ENCODE results near the gene PTTG1. TPM values are rescaled to one million over a fixed set of nuclear protein-coding genes. Genes with fewer than 3 reads are reported as not detected.
"Not testable (repeated sequence)": the region's sequence is repeated elsewhere in the genome, so short reads cannot be mapped to it uniquely, and the experiment has no call there.

The PTTG1 gene
- total RNA-seq, 2 donors from 2014 or later, result 2.4 to 3.3 TPM

- intact Hi-C loops (cut with DNase I), result no loop called here
Observed at GRCh38 chr5:160419458-160420330, 2.0 kb upstream of the PTTG1 start.

GRCh38 chr5:160420331-160420610 is 1.4 kb upstream of the PTTG1 start:
- intact Hi-C loops (cut with DNase I), result no loop called here
- no peak for ATAC-seq
- no peak for DNase-seq

More at GRCh38 chr5:160419458-160420330, 2.0 kb upstream of the PTTG1 start:
- ATAC-seq (no peak), DNase-seq (no peak)

GRCh38 chr5:160423099-160423498 is 1.4 kb downstream of the PTTG1 start:
- ATAC-seq (no peak), DNase-seq (no peak)
- intact Hi-C loops (cut with DNase I), result no loop called here

GRCh38 chr5:160427607-160428006 is 6.0 kb downstream of the PTTG1 start:
- DNase-seq, result no peak
- no peak for ATAC-seq
- intact Hi-C loops (cut with DNase I), result no loop called here

GRCh38 chr5:160432196-160432595 is 10.5 kb downstream of the PTTG1 start:
- intact Hi-C loops (cut with DNase I), result loop anchor here in 1 of 2 donors (10.0 kb wide), 1 partner anchor 83 kb away; no protein-coding TSS in a partner anchor
- no peak for ATAC-seq
- DNase-seq, result no peak

- ATAC-seq (no peak), DNase-seq (no peak)
- intact Hi-C loops (cut with DNase I), result loop anchor here in 1 of 2 donors (10.0 kb wide), 1 partner anchor 82 kb away; no protein-coding TSS in a partner anchor
Observed at GRCh38 chr5:160432787-160433186, 11.1 kb downstream of the PTTG1 start.

GRCh38 chr5:160434022-160434531 is 12.4 kb downstream of the PTTG1 start:
- ATAC-seq, result peak in 1 of 2 donors; percentile 25
- intact Hi-C loops (cut with DNase I), result loop anchor here in 1 of 2 donors (10.0 kb wide), 1 partner anchor 81 kb away; no protein-coding TSS in a partner anchor
- DNase-seq, result no peak

GRCh38 chr5:160435532-160435931 is 13.9 kb downstream of the PTTG1 start:
- intact Hi-C loops (cut with DNase I), result loop anchor here in 1 of 2 donors (10.0 kb wide), 1 partner anchor 79 kb away; no protein-coding TSS in a partner anchor
- no peak for DNase-seq
- no peak for ATAC-seq

- intact Hi-C loops (cut with DNase I), result loop anchor here in 1 of 2 donors (10.0 kb wide), 1 partner anchor 79 kb away; no protein-coding TSS in a partner anchor
- DNase-seq (no peak), ATAC-seq (no peak)
Observed at GRCh38 chr5:160436017-160436416, 14.4 kb downstream of the PTTG1 start.

- DNase-seq, ATAC-seq: not testable (repeated sequence)
- intact Hi-C loops (cut with DNase I), result loop anchor here in 1 of 2 donors (10.0 kb wide), 1 partner anchor 78 kb away; no protein-coding TSS in a partner anchor
Observed at GRCh38 chr5:160436661-160437060, 15.0 kb downstream of the PTTG1 start.

- no peak for DNase-seq
- intact Hi-C loops (cut with DNase I), result loop anchor here in 1 of 2 donors (10.0 kb wide), 1 partner anchor 78 kb away; no protein-coding TSS in a partner anchor
- ATAC-seq, result no peak
Observed at GRCh38 chr5:160437271-160437670, 15.6 kb downstream of the PTTG1 start.

- DNase-seq (peak; percentile 41), ATAC-seq (peak; percentile 83 to 87)
- intact Hi-C loops (cut with DNase I), result loop anchor here in 1 of 2 donors (10.0 kb wide), 1 partner anchor 76 kb away; no protein-coding TSS in a partner anchor
Observed at GRCh38 chr5:160438316-160439204, 16.9 kb downstream of the PTTG1 start.

GRCh38 chr5:160439205-160439600 is 17.5 kb downstream of the PTTG1 start:
- intact Hi-C loops (cut with DNase I), result loop anchor here in 1 of 2 donors (10.0 kb wide), 1 partner anchor 76 kb away; no protein-coding TSS in a partner anchor
- ATAC-seq, result peak; percentile 94 to 96

GRCh38 chr5:160441311-160441781 is 19.7 kb downstream of the PTTG1 start:
- intact Hi-C loops (cut with DNase I), result no loop called here
- no peak for ATAC-seq
- no peak for DNase-seq

More at GRCh38 chr5:160439205-160439600, 17.5 kb downstream of the PTTG1 start:
- peak; percentile 85 for DNase-seq

- DNase-seq (no peak), ATAC-seq (no peak)
- intact Hi-C loops (cut with DNase I), result no loop called here
Observed at GRCh38 chr5:160442824-160443431, 21.3 kb downstream of the PTTG1 start.

- DNase-seq (no peak), ATAC-seq (no peak)
- intact Hi-C loops (cut with DNase I), result no loop called here
Observed at GRCh38 chr5:160444407-160444806, 22.8 kb downstream of the PTTG1 start.

GRCh38 chr5:160445132-160445531 is 23.5 kb downstream of the PTTG1 start:
- no peak for DNase-seq
- ATAC-seq, result no peak
- intact Hi-C loops (cut with DNase I), result no loop called here

- DNase-seq, result no peak
- ATAC-seq, result no peak
- intact Hi-C loops (cut with DNase I), result no loop called here
Observed at GRCh38 chr5:160445751-160446150, 24.1 kb downstream of the PTTG1 start.

GRCh38 chr5:160448886-160449285 is 27.2 kb downstream of the PTTG1 start:
- DNase-seq (no peak), ATAC-seq (no peak)
- intact Hi-C loops (cut with DNase I), result no loop called here
